ENCODE results near the gene ITLN2.

DNA sequence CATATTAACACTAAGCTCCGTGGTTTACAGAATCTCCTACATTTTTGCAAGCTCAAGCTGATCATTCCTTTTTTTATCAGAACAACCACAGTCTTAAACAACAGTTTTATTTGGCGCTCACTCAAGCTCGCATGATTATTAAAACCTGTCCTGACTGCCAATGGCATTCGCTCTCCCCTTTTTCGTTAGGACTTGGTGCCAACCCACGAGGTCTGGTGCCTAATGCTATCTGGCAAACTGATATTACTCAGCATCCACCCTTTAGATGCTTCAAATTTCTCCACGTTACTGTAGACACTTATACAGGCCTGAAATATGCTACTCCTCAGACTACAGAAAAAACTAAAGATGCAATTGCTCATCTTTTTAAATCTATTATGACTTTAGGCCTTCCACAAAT lies 46.6 kb downstream of the ITLN2 start:
- TF ChIP-seq, protein P1, sequence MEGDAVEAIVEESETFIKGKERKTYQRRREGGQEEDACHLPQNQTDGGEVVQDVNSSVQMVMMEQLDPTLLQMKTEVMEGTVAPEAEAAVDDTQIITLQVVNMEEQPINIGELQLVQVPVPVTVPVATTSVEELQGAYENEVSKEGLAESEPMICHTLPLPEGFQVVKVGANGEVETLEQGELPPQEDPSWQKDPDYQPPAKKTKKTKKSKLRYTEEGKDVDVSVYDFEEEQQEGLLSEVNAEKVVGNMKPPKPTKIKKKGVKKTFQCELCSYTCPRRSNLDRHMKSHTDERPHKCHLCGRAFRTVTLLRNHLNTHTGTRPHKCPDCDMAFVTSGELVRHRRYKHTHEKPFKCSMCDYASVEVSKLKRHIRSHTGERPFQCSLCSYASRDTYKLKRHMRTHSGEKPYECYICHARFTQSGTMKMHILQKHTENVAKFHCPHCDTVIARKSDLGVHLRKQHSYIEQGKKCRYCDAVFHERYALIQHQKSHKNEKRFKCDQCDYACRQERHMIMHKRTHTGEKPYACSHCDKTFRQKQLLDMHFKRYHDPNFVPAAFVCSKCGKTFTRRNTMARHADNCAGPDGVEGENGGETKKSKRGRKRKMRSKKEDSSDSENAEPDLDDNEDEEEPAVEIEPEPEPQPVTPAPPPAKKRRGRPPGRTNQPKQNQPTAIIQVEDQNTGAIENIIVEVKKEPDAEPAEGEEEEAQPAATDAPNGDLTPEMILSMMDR (IDR thresholded peaks at IDR 0.05; ENCODE audit: insufficient read depth, low read length, poor library complexity, severe bottlenecking) = no peak
- no peak for TF ChIP-seq EZH2phosphoT487 (conservative IDR thresholded peaks at IDR 0.05; ENCODE audit: low read length)
